Measurements from ENCODE around the gene KDM4C.

Gene KDM4C

GRCh38 chr9:7042124-7042523, 284.4 kb downstream of the KDM4C start:
- TF ChIP-seq CTCF (IDR thresholded peaks at IDR 0.05; ENCODE audit: borderline replicate concordance, extremely low read depth, low read length, poor library complexity, severe bottlenecking), result no peak
- TF ChIP-seq EZH2 (IDR thresholded peaks at IDR 0.05; ENCODE audit: borderline replicate concordance, low read depth, low read length, severe bottlenecking), result no peak
- H2AFZ ChIP-seq (ENCODE audit: low read depth, low read length), result no peak overlapping the region
- H3K4me3 ChIP-seq (ENCODE audit: low read depth in 1 of 2, low read length in 2 of 2), result no peak overlapping the region
- no peaks in the 10 kb centered on the region for H3K27me3 ChIP-seq (ENCODE audit: insufficient read depth, low read length, poor library complexity)
- H3K4me1 ChIP-seq (ENCODE audit: insufficient read depth, low read length), result no peaks in the 10 kb centered on the region
- H3K9ac ChIP-seq (ENCODE audit: low read depth, low read length), result no peak overlapping the region
- no peaks in the 10 kb centered on the region for H3K79me2 ChIP-seq (ENCODE audit: insufficient read depth, low read length)
- no peaks in the 10 kb centered on the region for H3K36me3 ChIP-seq (ENCODE audit: insufficient read depth, low read length)
- H4K20me1 ChIP-seq (ENCODE audit: insufficient read depth, low read length), result no peaks in the 10 kb centered on the region
- DNase-seq (no peak), ATAC-seq (ENCODE audit: insufficient read depth, low read depth) (no peak)
- H3K9me3 ChIP-seq (ENCODE audit: insufficient read depth, low read length, severe bottlenecking), result no peaks in the 10 kb centered on the region
- H3K27ac ChIP-seq (ENCODE audit: low read length), result no peak overlapping the region
- no peak overlapping the region for H3K4me2 ChIP-seq (ENCODE audit: insufficient read depth, low read length)

GRCh38 chr9:7045361-7045760, 287.6 kb downstream of the KDM4C start:
- ATAC-seq (ENCODE audit: insufficient read depth, low read depth) (no peak), DNase-seq (no peak)
- H3K9ac ChIP-seq (ENCODE audit: low read depth, low read length), result no peak overlapping the region
- no peak for TF ChIP-seq EZH2 (IDR thresholded peaks at IDR 0.05; ENCODE audit: borderline replicate concordance, low read depth, low read length, severe bottlenecking)
- TF ChIP-seq CTCF (IDR thresholded peaks at IDR 0.05; ENCODE audit: borderline replicate concordance, extremely low read depth, low read length, poor library complexity, severe bottlenecking), result no peak
- H3K27ac ChIP-seq (ENCODE audit: low read length), result no peak overlapping the region
- no peaks in the 10 kb centered on the region for H4K20me1 ChIP-seq (ENCODE audit: insufficient read depth, low read length)
- H3K79me2 ChIP-seq (ENCODE audit: insufficient read depth, low read length), result no peaks in the 10 kb centered on the region
- H3K4me2 ChIP-seq (ENCODE audit: insufficient read depth, low read length), result no peak overlapping the region
- H3K4me3 ChIP-seq (ENCODE audit: low read depth in 1 of 2, low read length in 2 of 2), result no peak overlapping the region
- peaks cover 9% of the 10 kb centered on the region; the same call in 1 of the 2 replicates for H3K36me3 ChIP-seq (ENCODE audit: insufficient read depth, low read length)
- no peaks in the 10 kb centered on the region for H3K4me1 ChIP-seq (ENCODE audit: insufficient read depth, low read length)
- H2AFZ ChIP-seq (ENCODE audit: low read depth, low read length), result no peak overlapping the region
- H3K9me3 ChIP-seq (ENCODE audit: insufficient read depth, low read length, severe bottlenecking), result no peaks in the 10 kb centered on the region
- H3K27me3 ChIP-seq (ENCODE audit: insufficient read depth, low read length, poor library complexity), result no peaks in the 10 kb centered on the region

- no peak for DNase-seq
- H3K79me2 ChIP-seq (ENCODE audit: insufficient read depth, low read length), result no peaks in the 10 kb centered on the region
- no peaks in the 10 kb centered on the region for H3K27me3 ChIP-seq (ENCODE audit: insufficient read depth, low read length, poor library complexity)
- H4K20me1 ChIP-seq (ENCODE audit: insufficient read depth, low read length), result no peaks in the 10 kb centered on the region
- TF ChIP-seq EZH2 (IDR thresholded peaks at IDR 0.05; ENCODE audit: borderline replicate concordance, low read depth, low read length, severe bottlenecking) (no peak), CTCF (IDR thresholded peaks at IDR 0.05; ENCODE audit: borderline replicate concordance, extremely low read depth, low read length, poor library complexity, severe bottlenecking) (no peak)
- no peak overlapping the region for H3K4me3 ChIP-seq (ENCODE audit: low read depth in 1 of 2, low read length in 2 of 2)
- H3K4me2 ChIP-seq (ENCODE audit: insufficient read depth, low read length), result no peak overlapping the region
- peaks cover 9% of the 10 kb centered on the region; the same call in 1 of the 2 replicates for H3K36me3 ChIP-seq (ENCODE audit: insufficient read depth, low read length)
- no peak for ATAC-seq (ENCODE audit: insufficient read depth, low read depth)
- no peak overlapping the region for H3K9ac ChIP-seq (ENCODE audit: low read depth, low read length)
- H2AFZ ChIP-seq (ENCODE audit: low read depth, low read length), result no peak overlapping the region
- H3K27ac ChIP-seq (ENCODE audit: low read length), result no peak overlapping the region
- H3K9me3 ChIP-seq (ENCODE audit: insufficient read depth, low read length, severe bottlenecking), result no peaks in the 10 kb centered on the region
- no peaks in the 10 kb centered on the region for H3K4me1 ChIP-seq (ENCODE audit: insufficient read depth, low read length)
These were observed 293.9 kb downstream of the KDM4C start for GRCh38 chr9:7051711-7052110.

GRCh38 chr9:7053903-7054302, 296.1 kb downstream of the KDM4C start:
- peaks cover 5% of the 10 kb centered on the region; the same call in 1 of the 2 replicates for H3K36me3 ChIP-seq (ENCODE audit: insufficient read depth, low read length)
- no peaks in the 10 kb centered on the region for H3K4me1 ChIP-seq (ENCODE audit: insufficient read depth, low read length)
- no peak overlapping the region for H3K4me3 ChIP-seq (ENCODE audit: low read depth in 1 of 2, low read length in 2 of 2)
- H3K27me3 ChIP-seq (ENCODE audit: insufficient read depth, low read length, poor library complexity), result no peaks in the 10 kb centered on the region
- DNase-seq (no peak), ATAC-seq (ENCODE audit: insufficient read depth, low read depth) (no peak)
- H2AFZ ChIP-seq (ENCODE audit: low read depth, low read length), result no peak overlapping the region
- no peaks in the 10 kb centered on the region for H3K9me3 ChIP-seq (ENCODE audit: insufficient read depth, low read length, severe bottlenecking)
- TF ChIP-seq CTCF (IDR thresholded peaks at IDR 0.05; ENCODE audit: borderline replicate concordance, extremely low read depth, low read length, poor library complexity, severe bottlenecking), result no peak
- no peak for TF ChIP-seq EZH2 (IDR thresholded peaks at IDR 0.05; ENCODE audit: borderline replicate concordance, low read depth, low read length, severe bottlenecking)
- no peak overlapping the region for H3K9ac ChIP-seq (ENCODE audit: low read depth, low read length)
- H3K27ac ChIP-seq (ENCODE audit: low read length), result no peak overlapping the region
- no peak overlapping the region for H3K4me2 ChIP-seq (ENCODE audit: insufficient read depth, low read length)
- H3K79me2 ChIP-seq (ENCODE audit: insufficient read depth, low read length), result no peaks in the 10 kb centered on the region
- no peaks in the 10 kb centered on the region for H4K20me1 ChIP-seq (ENCODE audit: insufficient read depth, low read length)

All from DND-41 (cell line).